H1 (cell line): ENCODE results near the gene SLX4IP. TPM values are rescaled to one million over a fixed set of nuclear protein-coding genes. Genes with fewer than 3 reads are reported as not detected.

ENCODE experiments used
- RNF2 ChIP-seq: fragments of 200-900, 300-1000 bp; sonication (generic); IDR thresholded peaks from 2 replicates; pipeline ENCODE4 v1.7.1; 2016; ENCODE audit warnings: borderline replicate concordance, low read depth, mild to moderate bottlenecking, antibody characterized with exemption, low read length; ENCODE audit not compliant: poor library complexity, severe bottlenecking; ENCODE audit errors: missing control alignments
- RXRA ChIP-seq: IDR thresholded peaks from 2 replicates; pipeline ENCODE4 v1.6.1; 2011; ENCODE audit warnings: low read depth, mild to moderate bottlenecking, low read length, moderate library complexity; ENCODE audit not compliant: insufficient read depth
- polyA plus RNA-seq, 7 experiments: library from polyadenylated mRNA; depleted of rRNA in 3 of 7; stranded (reverse) in 5 of 7; unstranded in 2 of 7; fragments of >200 nt in 5 of 7; fragments of 200-250 nt in 2 of 7; gene quantifications; 1 replicate in 5 of 7; 2 replicates in 1 of 7; 4 replicates in 1 of 7; pipeline versions ENCODE4 v1.2.1 to v1.2.3, GENCODE V29; 2011 to 2013; ENCODE audit warnings: missing spikeins in 2 of 7, mixed read lengths in 2 of 7
- total RNA-seq: library from RNA; stranded (reverse); fragmentation: NEBNext Ultra II Directional; extraction: Animal tissue kit (Norgen Biotek cat#: 25700); gene quantifications from 2 replicates; pipeline ENCODE4 v1.2.1, GENCODE V29; 2021

SLX4IP gene
- total and polyA plus RNA-seq, 2 of the 8 experiments (the other 6 are each of a cell fraction or from before 2014, with no cell fraction given), result 2.4 to 8.7 TPM

DNA sequence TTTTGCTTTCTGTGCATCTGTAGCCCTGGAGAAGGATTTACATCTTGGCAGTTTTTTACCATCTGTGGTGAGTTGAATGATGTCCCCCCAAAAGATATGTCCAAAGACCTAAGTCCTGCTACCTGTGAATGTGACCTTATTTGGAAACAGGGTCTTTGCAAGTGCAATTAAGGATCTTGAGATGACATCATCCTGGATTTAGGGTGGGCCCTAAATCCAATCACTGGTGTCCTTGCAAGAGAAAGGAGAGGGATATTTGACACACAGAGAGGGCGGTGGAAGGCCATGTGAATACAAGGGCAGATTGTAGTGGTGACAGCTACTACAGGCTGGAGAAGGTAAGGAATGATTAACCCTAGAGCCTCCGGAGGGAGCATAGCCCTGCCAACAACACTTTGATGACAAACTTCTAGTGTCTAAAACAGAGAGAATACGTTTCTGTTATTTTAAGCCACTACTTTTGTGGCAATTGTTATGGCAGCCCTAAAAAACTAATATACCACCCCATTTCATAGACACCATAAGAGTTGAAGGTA is 36.2 kb upstream of the SLX4IP start (continued):
- TF ChIP-seq RXRA (no peak), RNF2 (no peak)
- TF ChIP-seq, all 59 proteins: peak for 0
